ENCODE measurements around the gene NKX2-2. TPM values are rescaled to one million over a fixed set of nuclear protein-coding genes. Genes with fewer than 3 reads are reported as not detected.

The NKX2-2 gene
- total and polyA plus RNA-seq, 2 of the 8 experiments (the other 6 are each of a cell fraction or from before 2014, with no cell fraction given) = not detected

GRCh38 chr20:21464916-21465315 lies 48.9 kb downstream of the NKX2-2 start:
- no peak overlapping the region for H2BK120ac ChIP-seq (replicated peaks; ENCODE audit: low read depth, low read length)
- H4K91ac ChIP-seq (replicated peaks; ENCODE audit: insufficient read length, low read length) = no peak overlapping the region
- DNase-seq (ENCODE audit: low read depth in 1 of 2, low spot score in 2 of 2) (no peak), FAIRE-seq (no peak)
- H3K79me1 ChIP-seq (ENCODE audit: low read depth, low read length) = no peaks in the 10 kb centered on the region
- no peak overlapping the region for H3K14ac ChIP-seq (ENCODE audit: insufficient read length)
- H2BK20ac ChIP-seq (ENCODE audit: low read length) = no peak overlapping the region; the same call in 1 of the 2 replicates
- no peak overlapping the region for H3K4me3 ChIP-seq (ENCODE audit: extremely low read depth in 1 of 4, insufficient read depth in 2 of 4, low read depth in 3 of 4, low read length in 4 of 4)
- no peak overlapping the region for H4K5ac ChIP-seq (ENCODE audit: insufficient read length, low read depth, low read length)
- no peak overlapping the region for H3K18ac ChIP-seq (ENCODE audit: extremely low read depth, low read length)
- no peak for TF ChIP-seq FOSL1 (IDR thresholded peaks at IDR 0.05; ENCODE audit: insufficient read depth, low read depth, low read length)
- TF ChIP-seq CBX8 (IDR thresholded peaks at IDR 0.05; ENCODE audit: borderline replicate concordance, low read depth, low read length) = no peak
- no peak for TF ChIP-seq RNF2 (IDR thresholded peaks at IDR 0.05; ENCODE audit: borderline replicate concordance, low read depth, low read length, missing control alignments, poor library complexity, severe bottlenecking)
- TF ChIP-seq, protein P1, sequence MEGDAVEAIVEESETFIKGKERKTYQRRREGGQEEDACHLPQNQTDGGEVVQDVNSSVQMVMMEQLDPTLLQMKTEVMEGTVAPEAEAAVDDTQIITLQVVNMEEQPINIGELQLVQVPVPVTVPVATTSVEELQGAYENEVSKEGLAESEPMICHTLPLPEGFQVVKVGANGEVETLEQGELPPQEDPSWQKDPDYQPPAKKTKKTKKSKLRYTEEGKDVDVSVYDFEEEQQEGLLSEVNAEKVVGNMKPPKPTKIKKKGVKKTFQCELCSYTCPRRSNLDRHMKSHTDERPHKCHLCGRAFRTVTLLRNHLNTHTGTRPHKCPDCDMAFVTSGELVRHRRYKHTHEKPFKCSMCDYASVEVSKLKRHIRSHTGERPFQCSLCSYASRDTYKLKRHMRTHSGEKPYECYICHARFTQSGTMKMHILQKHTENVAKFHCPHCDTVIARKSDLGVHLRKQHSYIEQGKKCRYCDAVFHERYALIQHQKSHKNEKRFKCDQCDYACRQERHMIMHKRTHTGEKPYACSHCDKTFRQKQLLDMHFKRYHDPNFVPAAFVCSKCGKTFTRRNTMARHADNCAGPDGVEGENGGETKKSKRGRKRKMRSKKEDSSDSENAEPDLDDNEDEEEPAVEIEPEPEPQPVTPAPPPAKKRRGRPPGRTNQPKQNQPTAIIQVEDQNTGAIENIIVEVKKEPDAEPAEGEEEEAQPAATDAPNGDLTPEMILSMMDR (IDR thresholded peaks at IDR 0.05; ENCODE audit: control extremely low read depth in 1 of 3, insufficient read depth in 1 of 3, low read depth in 1 of 3, low read length in 3 of 3) = no peak
- no peak for TF ChIP-seq TEAD4 (IDR thresholded peaks at IDR 0.05; ENCODE audit: low read depth, low read length)
- no peak for TF ChIP-seq CHD1 (IDR thresholded peaks at IDR 0.05; ENCODE audit: low read depth, low read length)
- no peak for TF ChIP-seq PHF8 (conservative IDR thresholded peaks at IDR 0.05; ENCODE audit: low read depth, low read length)
- no peak for TF ChIP-seq JUND (IDR thresholded peaks at IDR 0.05; ENCODE audit: low read length)
- no peak for TF ChIP-seq KDM1A (IDR thresholded peaks at IDR 0.05; ENCODE audit: borderline replicate concordance, low read length)
- TF ChIP-seq RBBP5 (IDR thresholded peaks at IDR 0.05; ENCODE audit: borderline replicate concordance, low read depth, low read length) = no peak
- TF ChIP-seq, protein P2, sequence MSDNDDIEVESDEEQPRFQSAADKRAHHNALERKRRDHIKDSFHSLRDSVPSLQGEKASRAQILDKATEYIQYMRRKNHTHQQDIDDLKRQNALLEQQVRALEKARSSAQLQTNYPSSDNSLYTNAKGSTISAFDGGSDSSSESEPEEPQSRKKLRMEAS (IDR thresholded peaks at IDR 0.05) = no peak
- H3K56ac ChIP-seq (replicated peaks; ENCODE audit: insufficient read length, low read depth, low read length) = no peak overlapping the region
- POLR2A ChIA-PET (ENCODE audit: partially characterized antibody) = no interaction called here
- no peaks in the 10 kb centered on the region for H3K27me3 ChIP-seq (replicated peaks in 1 of 4; ENCODE audit: control insufficient read depth in 3 of 4, extremely low read depth in 1 of 4, insufficient read depth in 3 of 4, low read length in 3 of 4)
- no peak overlapping the region for H3K4ac ChIP-seq (replicated peaks; ENCODE audit: insufficient read length, low read depth, low read length)
- H2BK15ac ChIP-seq (ENCODE audit: low read length) = no peak overlapping the region
- 84% methylated on average over 2 of the region's 2 CpGs; no CpG with 5 or more reads in 1 of the 2 experiments for WGBS, 2 experiments (ENCODE audit: extremely low coverage in 1 of 2, insufficient coverage in 1 of 2, insufficient read length in 1 of 2, insufficient replicate concordance in 2 of 2, low coverage in 1 of 2, low lambda C conversion rate in 2 of 2, missing lambda C conversion rate in 1 of 2)
- no peaks in the 10 kb centered on the region; the same call in 1 of the 2 replicates for H3K23me2 ChIP-seq (ENCODE audit: low read depth, low read length)
- no peak overlapping the region for H4K8ac ChIP-seq (ENCODE audit: extremely low read depth, insufficient read depth, low read length)
- no peaks in the 10 kb centered on the region for H3K79me2 ChIP-seq (ENCODE audit: control insufficient read depth in 1 of 2, insufficient read depth in 2 of 2, low read length in 2 of 2)
- no peak overlapping the region for H3K23ac ChIP-seq (ENCODE audit: insufficient read length)
- H2BK12ac ChIP-seq (ENCODE audit: low read depth, low read length) = no peak overlapping the region
- H3K4me2 ChIP-seq (ENCODE audit: insufficient read depth in 1 of 2, low read depth in 2 of 2, low read length in 2 of 2) = no peak overlapping the region
- no peak overlapping the region for H3K27ac ChIP-seq (ENCODE audit: low read depth, low read length)
- no peak overlapping the region for H2AFZ ChIP-seq (ENCODE audit: low read length)
- H3K9me3 ChIP-seq (ENCODE audit: insufficient read depth in 2 of 2, low read depth in 1 of 2, low read length in 1 of 2) = no peaks in the 10 kb centered on the region
- no peaks in the 10 kb centered on the region for H3K4me1 ChIP-seq (replicated peaks in 1 of 4; ENCODE audit: control insufficient read depth in 3 of 4, insufficient read depth in 4 of 4, low read length in 3 of 4)
- no peak overlapping the region for H3K9ac ChIP-seq (replicated peaks in 1 of 4; ENCODE audit: extremely low read depth in 1 of 4, low read depth in 3 of 4, low read length in 3 of 4)
- CTCF ChIA-PET (ENCODE audit: partially characterized antibody) = no interaction called here
- no peak overlapping the region for H2BK5ac ChIP-seq (ENCODE audit: low read depth, low read length)
- H2AK5ac ChIP-seq (ENCODE audit: low read depth, low read length) = no peak overlapping the region
- no peaks in the 10 kb centered on the region for H4K20me1 ChIP-seq (replicated peaks in 1 of 2; ENCODE audit: control insufficient read depth in 1 of 2, insufficient read depth in 2 of 2, low read length in 2 of 2)
- H3K36me3 ChIP-seq (ENCODE audit: control insufficient read depth in 2 of 4, insufficient read depth in 4 of 4, low read length in 3 of 4) = no peaks in the 10 kb centered on the region
